Small intestine (tissue), 16 donors: ENCODE measurements around the gene CDPF1. TPM values are rescaled to one million over a fixed set of nuclear protein-coding genes. Genes with fewer than 3 reads are reported as not detected.

Experiments used
- DNase-seq, 2 donors: peaks; one replicate each; pipeline versions ENCODE4 v3.0.0 to v3.0.0-alpha.2; 2013
- FAIRE-seq: peaks from 2 replicates; lab custom pipeline; 2012; peaks lifted over from hg19 to GRCh38; lab: Jason Lieb, UNC
- H3K27ac ChIP-seq, 3 donors: one replicate each; pipeline ENCODE4 v1.5.1; 2013; ENCODE audit warnings: low read length in 2 of 3, mild to moderate bottlenecking in 2 of 3, control low read depth in 1 of 3, inconsistent platforms in 1 of 3, low read depth in 1 of 3, moderate library complexity in 1 of 3
- H3K27me3 ChIP-seq, 3 donors: one replicate each; pipeline ENCODE4 v1.6.1; 2013; ENCODE audit warnings: low read length in 3 of 3, inconsistent platforms in 1 of 3; ENCODE audit not compliant: control insufficient read depth in 3 of 3, insufficient read depth in 3 of 3
- H3K36me3 ChIP-seq, 3 donors: one replicate each; pipeline ENCODE4 v1.6.1; 2013; ENCODE audit warnings: low read length in 3 of 3, inconsistent platforms in 1 of 3, low read depth in 1 of 3, mild to moderate bottlenecking in 1 of 3, moderate library complexity in 1 of 3; ENCODE audit not compliant: control insufficient read depth in 3 of 3, insufficient read depth in 2 of 3
- H3K4me1 ChIP-seq, 3 donors: one replicate each; pipeline ENCODE4 v1.6.1; 2013; ENCODE audit warnings: low read length in 2 of 3, inconsistent platforms in 1 of 3, low read depth in 1 of 3, mild to moderate bottlenecking in 1 of 3, moderate library complexity in 1 of 3; ENCODE audit not compliant: control insufficient read depth in 3 of 3, insufficient read depth in 2 of 3
- H3K4me3 ChIP-seq, 3 donors: one replicate each; pipeline ENCODE4 v1.5.1; 2013; ENCODE audit warnings: low read length in 3 of 3, control low read depth in 1 of 3, inconsistent platforms in 1 of 3, low read depth in 1 of 3, mild to moderate bottlenecking in 1 of 3, moderate library complexity in 1 of 3
- H3K9me3 ChIP-seq, 2 donors: one replicate each; pipeline ENCODE4 v1.6.1; 2013; ENCODE audit warnings: low read depth in 1 of 2, low read length in 1 of 2; ENCODE audit not compliant: control insufficient read depth in 2 of 2, insufficient read depth in 1 of 2
- WGBS, 3 donors: extraction: QIAGEN DNeasy Blood & Tissue Kit; methylation state at CpG; one replicate each; pipeline ENCODE4 v1.1.7; 2013; 5-methylcytosine and 5-hydroxymethylcytosine counted together
- long read RNA-seq, 10 donors: transcript quantifications; one replicate each; lab custom pipeline, GENCODE V29; 2026
- polyA plus RNA-seq, 4 donors: library from polyadenylated mRNA; stranded (reverse) in 3 of 4; unstranded in 1 of 4; fragments of 200-250 nt in 3 of 4; fragments of 120-200 nt in 1 of 4; gene quantifications; one replicate each; pipeline versions ENCODE4 v1.2.1 to v1.2.3, GENCODE V29; 2013
- donor health status: healthy with polysubstance abuse.
- donor health status: control.
- donor health status: control.
- donor health status: Bipolar disorder and iron deficiency.
- donor health status: healthy.

CDPF1 gene, protein sequence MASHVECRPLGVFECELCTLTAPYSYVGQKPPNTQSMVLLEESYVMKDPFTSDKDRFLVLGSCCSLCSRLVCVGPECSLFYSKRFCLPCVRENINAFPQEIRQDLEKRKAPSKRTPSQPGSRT
- polyA plus RNA-seq, result 10 to 100 TPM in 3 of 4 donors, 1 to 10 TPM in 1; 7.4 to 13.2 (median 11.5) TPM
- long read RNA-seq, donor 1, transcript CDPF1-201 (4 exons, 1,875 nt), result major isoform, 6 of 8 reads
- long read RNA-seq, donor 1, partial matches to known transcripts, result 0 of 8 reads
- long read RNA-seq, donor 1, other reads (novel, unspliced or antisense), result 0 of 8 reads
- long read RNA-seq, donor 2, partial matches to known transcripts, result 0 of 1 reads
- long read RNA-seq, donor 2, other reads (novel, unspliced or antisense), result 0 of 1 reads
- long read RNA-seq, donor 3, partial matches to known transcripts, result 0 of 4 reads
- long read RNA-seq, donor 3, other reads (novel, unspliced or antisense), result 0 of 4 reads
- long read RNA-seq, donor 4, result 0 reads
- long read RNA-seq, donor 5, partial matches to known transcripts, result 0 of 1 reads
- long read RNA-seq, donor 5, other reads (novel, unspliced or antisense), result 0 of 1 reads
- long read RNA-seq, donor 6, partial matches to known transcripts, result 0 of 7 reads
- long read RNA-seq, donor 6, other reads (novel, unspliced or antisense), result 0 of 7 reads
- long read RNA-seq, donor 7, transcript CDPF1-201 (4 exons, 1,875 nt), result major isoform, 5 of 8 reads
- long read RNA-seq, donor 7, partial matches to known transcripts, result 0 of 8 reads
- long read RNA-seq, donor 7, other reads (novel, unspliced or antisense), result 0 of 8 reads
- long read RNA-seq, donor 8, partial matches to known transcripts, result 0 of 2 reads
- long read RNA-seq, donor 8, other reads (novel, unspliced or antisense), result 0 of 2 reads
- long read RNA-seq, donor 9, result 0 reads
- long read RNA-seq, donor 10, partial matches to known transcripts, result 0 of 6 reads
- long read RNA-seq, donor 10, other reads (novel, unspliced or antisense), result 0 of 6 reads

DNA sequence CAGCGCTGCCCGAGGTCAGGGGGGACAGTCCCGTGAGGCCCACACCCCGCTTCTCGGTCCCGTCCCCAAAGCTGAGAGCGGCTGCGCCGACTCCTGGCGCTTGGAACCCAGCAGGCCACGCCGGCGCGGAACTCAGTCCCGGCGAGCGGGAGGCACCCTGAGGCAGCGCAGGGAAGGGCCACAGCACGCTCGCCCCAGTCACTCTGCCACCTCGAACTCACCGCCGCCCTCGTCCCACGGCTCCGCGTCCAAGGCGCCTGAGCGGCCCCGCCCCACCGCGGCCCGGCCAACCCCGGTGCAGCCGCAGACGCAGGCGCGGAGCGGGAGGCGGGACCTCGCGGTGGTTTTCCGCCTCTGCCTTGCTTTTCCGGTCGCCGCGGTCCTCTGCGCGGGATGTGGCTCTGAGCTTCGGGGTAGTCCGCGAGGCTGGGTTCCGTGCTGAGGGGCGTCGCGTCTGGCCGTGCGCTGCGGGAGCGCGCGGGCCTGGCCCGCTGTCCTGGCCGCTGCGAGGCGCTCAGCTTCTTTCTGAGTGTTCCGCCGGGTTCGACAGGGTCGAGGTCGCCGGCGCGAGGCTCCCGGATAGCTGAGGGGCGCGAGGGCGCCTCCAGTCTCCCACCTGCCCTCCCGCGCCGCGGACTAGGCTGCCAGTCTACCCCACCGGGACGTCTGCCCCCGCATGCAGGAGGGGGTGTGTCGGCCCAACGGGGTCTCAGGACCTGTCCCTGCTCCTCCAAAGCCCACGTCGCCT, at the start of gene CDPF1:
CDPF1 (minus strand) TSS at position 259 of the 748 bp plus-strand sequence. CDS start 2,009 bp downstream, outside the sequence.
- 0 to 1% (median 0%) methylated on average over 60 to 89 of the region's 89 CpGs for WGBS, 3 donors
- no peak for FAIRE-seq

DNA sequence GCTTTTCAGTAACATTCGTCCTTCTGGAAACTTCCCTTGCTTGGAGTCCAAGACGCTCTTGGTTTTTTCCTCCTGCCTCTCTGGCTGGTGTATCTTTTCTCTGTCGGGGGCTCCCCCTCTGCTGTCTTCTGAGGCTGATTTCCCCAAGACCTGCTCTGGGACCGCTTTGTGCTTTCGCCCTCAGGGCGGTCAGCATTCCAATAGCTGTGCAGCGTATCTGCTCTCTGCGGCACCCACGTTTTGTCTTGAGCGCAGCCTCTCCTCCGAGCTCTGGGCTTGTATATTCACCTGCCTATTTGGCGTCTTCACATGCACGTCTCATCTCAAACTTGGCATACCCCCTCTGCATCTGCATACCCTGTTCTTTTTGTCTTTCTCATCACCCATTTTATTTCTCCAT, 49.0 kb upstream of the CDPF1 start:
- FAIRE-seq (no peak), DNase-seq (no peak)
- H3K27me3 ChIP-seq, result no peaks in the 10 kb centered on the region
- peaks cover 3 to 18% (median 4%) of the 10 kb centered on the region in 3 donors for H3K4me1 ChIP-seq
- WGBS, 3 donors, result 95 to 98% (median 97%) methylated on average over 13 of the region's 13 CpGs
- no peak overlapping the region for H3K27ac ChIP-seq
- no peaks in the 10 kb centered on the region for H3K9me3 ChIP-seq
- H3K36me3 ChIP-seq, result peaks cover 0 to 23% (median 0%) of the 10 kb centered on the region in 3 donors
- H3K4me3 ChIP-seq, result no peak overlapping the region

More for the DNA sequence above, at the start of gene CDPF1:
- Histone ChIP-seq H3K4me3 (peak within 1 kb of the TSS; percentile 74 to 76 (median 75)), H3K36me3 (peaks cover 0 to 23% (median 0%) of the 10 kb centered on the region in 3 donors), H3K4me1 (peaks cover 0 to 10% (median 5%) of the 10 kb centered on the region in 3 donors), H3K9me3 (no peaks in the 10 kb centered on the region), H3K27me3 (no peaks in the 10 kb centered on the region), H3K27ac (peak within 1 kb of the TSS; percentile 75 to 96 (median 86))
- peak; percentile 91 to 95 for DNase-seq

DNA sequence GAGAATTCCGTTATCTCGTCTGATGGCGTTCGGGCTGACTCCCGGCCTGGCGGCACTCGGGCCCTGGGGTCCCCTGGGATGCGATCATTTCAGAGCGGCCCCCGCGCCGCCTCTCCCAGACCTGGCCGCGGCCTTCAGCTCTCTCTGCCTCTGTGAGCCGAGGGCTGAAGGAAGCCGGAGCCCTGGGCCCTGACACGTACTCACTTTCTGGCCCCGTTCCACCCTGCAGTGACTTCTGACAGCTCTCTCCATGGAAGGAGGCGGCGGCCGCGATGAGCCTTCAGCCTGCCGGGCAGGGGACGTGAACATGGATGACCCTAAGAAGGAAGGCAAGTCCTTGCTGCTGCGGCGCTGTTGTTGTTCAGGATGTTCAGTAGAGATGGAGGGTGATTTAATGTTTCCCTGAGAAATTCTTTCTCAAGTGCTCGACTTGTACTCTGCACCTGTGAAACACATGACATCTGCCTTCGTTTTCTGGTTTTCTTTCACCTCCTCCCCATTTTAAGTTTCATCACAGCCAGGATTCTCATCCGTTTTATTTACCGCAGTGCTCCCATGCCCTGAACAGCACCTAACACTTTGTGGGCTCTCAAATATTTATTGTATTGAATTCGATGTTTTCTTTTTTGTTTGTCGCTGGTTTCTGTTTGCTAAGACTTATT, 47.2 kb upstream of the CDPF1 start:
- no peak overlapping the region for H3K27ac ChIP-seq
- no peaks in the 10 kb centered on the region for H3K9me3 ChIP-seq
- H3K36me3 ChIP-seq, result peaks cover 4 to 38% (median 4%) of the 10 kb centered on the region in 3 donors
- peak overlapping the region in 2 of 3 donors; percentile 56 to 73 for H3K4me3 ChIP-seq
- DNase-seq (peak; percentile 16 to 54), FAIRE-seq (no peak)
- 1 to 4% (median 2%) methylated on average over 31 to 32 of the region's 32 CpGs for WGBS, 3 donors
- H3K4me1 ChIP-seq, result peaks cover 3 to 18% (median 4%) of the 10 kb centered on the region in 3 donors
- no peaks in the 10 kb centered on the region for H3K27me3 ChIP-seq

DNA sequence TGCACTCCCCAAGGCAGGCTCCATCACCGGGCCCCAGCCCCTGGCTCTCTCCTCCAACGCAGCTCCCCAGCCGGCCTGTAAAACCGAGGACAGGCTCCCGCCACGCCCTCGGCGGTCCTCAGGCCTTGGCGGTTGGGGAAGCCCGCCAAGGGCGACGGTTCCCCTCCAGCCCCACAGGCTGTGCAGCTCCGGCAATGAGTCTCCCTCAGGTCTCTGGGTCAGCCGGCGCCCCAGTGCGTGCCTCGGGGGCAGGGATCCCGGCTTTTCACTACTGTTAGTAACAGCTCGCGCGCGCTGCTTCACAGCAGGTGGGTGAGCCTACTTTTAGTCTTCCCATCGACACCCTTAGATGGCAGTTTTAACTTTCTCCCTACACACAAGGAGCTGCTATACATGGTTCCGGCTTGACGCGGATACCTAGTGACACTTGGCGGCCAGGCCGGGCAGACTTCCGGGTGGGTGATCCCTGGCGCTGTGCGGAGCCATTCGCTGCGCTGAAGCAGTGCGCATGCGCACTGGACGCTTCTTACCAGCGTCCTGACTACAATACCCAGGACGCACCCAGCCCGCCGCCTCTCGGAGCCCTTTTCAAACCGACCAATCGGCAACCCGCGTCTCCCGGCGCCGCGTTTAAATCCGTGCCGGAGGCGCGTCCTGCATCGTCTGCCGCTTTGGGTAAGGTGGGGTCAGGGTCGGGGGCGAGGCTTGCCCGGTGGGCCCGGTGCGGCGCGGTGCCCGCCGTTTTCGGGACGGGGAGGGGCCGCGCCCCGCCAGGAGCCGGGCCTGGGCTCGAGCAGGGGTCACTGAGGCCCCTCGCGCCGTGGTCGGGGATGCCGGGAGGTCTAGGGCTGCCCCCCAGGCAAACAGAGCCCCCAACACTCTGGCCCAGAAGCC, 46.4 kb upstream of the CDPF1 start, which contains the start of gene GTSE1:
GTSE1 (plus strand) TSS at position 614 of the 894 bp plus-strand sequence. CDS start 531 bp downstream, outside the sequence.
- peak within 1 kb of the TSS; percentile 85 to 96 (median 91) for H3K27ac ChIP-seq
- H3K36me3 ChIP-seq, result peaks cover 4 to 45% (median 11%) of the 10 kb centered on the region in 3 donors
- DNase-seq, result peak; percentile 99
- 0 to 1% (median 0%) methylated on average over 70 to 76 of the region's 76 CpGs for WGBS, 3 donors
- H3K9me3 ChIP-seq, result peaks cover 0 to 4% of the 10 kb centered on the region in 2 donors
- peaks cover 3 to 18% (median 4%) of the 10 kb centered on the region in 3 donors for H3K4me1 ChIP-seq
- no peaks in the 10 kb centered on the region for H3K27me3 ChIP-seq
- FAIRE-seq, result no peak
- H3K4me3 ChIP-seq, result peak within 1 kb of the TSS in 2 of 3 donors; percentile 56 to 73

DNA sequence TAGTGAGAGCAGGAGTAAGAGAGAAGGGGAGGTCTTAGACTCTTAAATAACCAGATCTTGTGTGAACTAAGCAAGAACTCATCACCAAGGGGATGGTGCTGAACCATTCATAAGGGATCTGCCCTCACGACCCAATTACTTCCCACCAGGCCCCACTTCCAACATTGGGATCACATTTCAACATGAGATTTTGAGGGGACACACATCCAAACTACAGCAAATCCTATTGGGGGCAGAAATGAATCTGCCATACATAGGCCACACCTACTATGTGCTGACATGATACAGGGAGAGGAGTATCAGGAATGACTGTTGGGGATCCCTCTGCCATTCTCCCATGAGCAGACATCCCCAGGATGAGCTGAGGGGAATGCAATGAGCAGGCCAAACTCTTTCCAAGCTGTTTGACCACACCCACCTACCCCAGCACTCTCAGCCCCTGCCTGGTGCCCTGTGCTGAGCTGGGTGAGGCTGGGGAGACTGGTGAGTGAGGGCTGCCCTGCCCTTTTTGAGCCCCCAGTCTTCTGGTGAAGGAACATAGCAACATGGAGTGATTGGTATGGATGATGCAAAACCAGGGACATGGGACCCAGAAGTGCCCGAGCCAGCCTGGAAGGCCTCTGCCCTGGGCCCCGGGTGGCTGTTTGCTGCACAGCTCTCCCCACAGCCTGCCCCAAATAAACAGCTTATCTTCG, 45.3 kb upstream of the CDPF1 start:
- H3K9me3 ChIP-seq, result peaks cover 0 to 4% of the 10 kb centered on the region in 2 donors
- H3K27me3 ChIP-seq, result no peaks in the 10 kb centered on the region
- FAIRE-seq (no peak), DNase-seq (peak in 1 of 2 donors; percentile 22)
- H3K36me3 ChIP-seq, result peaks cover 4 to 54% (median 18%) of the 10 kb centered on the region in 3 donors
- 40 to 67% (median 42%) methylated on average over 4 of the region's 4 CpGs for WGBS, 3 donors
- H3K4me1 ChIP-seq, result peaks cover 3 to 18% (median 4%) of the 10 kb centered on the region in 3 donors
- peak overlapping the region; percentile 85 to 96 (median 91) for H3K27ac ChIP-seq
- H3K4me3 ChIP-seq, result peak overlapping the region in 2 of 3 donors; percentile 53 to 73

DNA sequence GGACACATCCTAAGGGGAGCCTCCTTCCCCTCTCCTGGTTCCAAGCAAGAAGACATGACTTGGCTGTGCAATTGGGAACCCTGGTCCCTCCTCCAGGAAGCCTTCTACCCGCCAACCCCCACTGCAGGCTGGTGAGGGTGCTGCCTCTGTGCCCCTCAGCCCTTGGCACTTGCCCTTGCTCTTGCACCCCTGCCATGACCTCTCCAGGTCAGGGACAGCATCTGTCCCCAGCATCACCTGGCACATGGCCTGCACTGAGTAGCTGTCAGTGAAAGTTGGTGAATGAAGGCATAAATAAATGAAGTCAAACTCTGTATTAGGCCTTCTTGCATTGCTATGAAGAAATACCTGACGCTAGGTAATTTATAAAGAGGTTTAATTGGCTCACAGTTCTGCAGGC, 44.7 kb upstream of the CDPF1 start:
- Histone ChIP-seq H3K4me3 (no peak overlapping the region), H3K9me3 (peaks cover 0 to 4% of the 10 kb centered on the region in 2 donors), H3K27ac (no peak overlapping the region), H3K36me3 (peaks cover 7 to 58% (median 24%) of the 10 kb centered on the region in 3 donors), H3K4me1 (peaks cover 3 to 18% (median 4%) of the 10 kb centered on the region in 3 donors), H3K27me3 (no peaks in the 10 kb centered on the region)
- WGBS, 3 donors, result 86 to 94% (median 94%) methylated on average over 1 to 2 of the region's 2 CpGs
- DNase-seq, result no peak
- no peak for FAIRE-seq
